GM23338 (cell line): ENCODE measurements around the gene DEFB131A.
"Not testable (repeated sequence)": the region's sequence is repeated elsewhere in the genome, so short reads cannot be mapped to it uniquely, and the experiment has no call there.

Source experiments
- CREB1 ChIP-seq: fragments of 250-450 bp; sonication (Bioruptor Pico); IDR thresholded peaks from 2 replicates; pipeline ENCODE4 v1.5.0; 2020; ENCODE audit warnings: low read depth, mild to moderate bottlenecking, moderate library complexity
- EZH2 ChIP-seq: fragments of 200-600 bp; sonication (generic); IDR thresholded peaks from one replicate; pipeline ENCODE4 v1.8.0; 2017; ENCODE audit warnings: antibody characterized with exemption, mild to moderate bottlenecking, low read depth; ENCODE audit not compliant: unreplicated experiment
- EZH2phosphoT487 ChIP-seq: fragments of 200-600 bp; sonication (generic); IDR thresholded peaks from one replicate; pipeline ENCODE4 v1.8.1; 2018; ENCODE audit warnings: antibody characterized with exemption; ENCODE audit not compliant: unreplicated experiment
- JUNB ChIP-seq: IDR thresholded peaks from one replicate; pipeline ENCODE4 v1.6.1; 2016; ENCODE audit warnings: antibody characterized with exemption; ENCODE audit not compliant: unreplicated experiment
- NANOG ChIP-seq: IDR thresholded peaks from 2 replicates; pipeline ENCODE4 v1.6.1; 2016; ENCODE audit warnings: antibody characterized with exemption, borderline replicate concordance
- POLR2AphosphoS5 ChIP-seq: IDR thresholded peaks from 2 replicates; pipeline ENCODE4 v1.6.1; 2016; ENCODE audit warnings: antibody characterized with exemption, low read depth
- STAT1 ChIP-seq: IDR thresholded peaks from one replicate; pipeline ENCODE4 v1.6.1; 2016; ENCODE audit warnings: antibody characterized with exemption; ENCODE audit not compliant: unreplicated experiment
- ZNF114 ChIP-seq: fragments of 250-450 bp; sonication (Bioruptor Pico); IDR thresholded peaks from 2 replicates; pipeline ENCODE4 v1.5.0; 2020; ENCODE audit warnings: mild to moderate bottlenecking, moderate library complexity
- TF ChIP-seq, protein P1 (sequence below), 2 experiments: fragments of 200-600 bp in 1 of 2; sonication (generic) in 1 of 2; conservative IDR thresholded peaks; 2 replicates each; pipeline versions ENCODE4 v1.5.1 to v1.6.1; 2016 to 2017; ENCODE audit warnings: antibody characterized with exemption in 2 of 2, low read depth in 2 of 2, mild to moderate bottlenecking in 2 of 2, moderate library complexity in 1 of 2
- TF ChIP-seq, protein P2 (sequence below): IDR thresholded peaks from one replicate; pipeline ENCODE4 v1.6.1; 2018; ENCODE audit warnings: antibody characterized with exemption; ENCODE audit not compliant: unreplicated experiment
- TF ChIP-seq, protein P3 (sequence below): IDR thresholded peaks from 2 replicates; pipeline ENCODE4 v1.6.1; 2016; ENCODE audit warnings: antibody characterized with exemption

DNA sequence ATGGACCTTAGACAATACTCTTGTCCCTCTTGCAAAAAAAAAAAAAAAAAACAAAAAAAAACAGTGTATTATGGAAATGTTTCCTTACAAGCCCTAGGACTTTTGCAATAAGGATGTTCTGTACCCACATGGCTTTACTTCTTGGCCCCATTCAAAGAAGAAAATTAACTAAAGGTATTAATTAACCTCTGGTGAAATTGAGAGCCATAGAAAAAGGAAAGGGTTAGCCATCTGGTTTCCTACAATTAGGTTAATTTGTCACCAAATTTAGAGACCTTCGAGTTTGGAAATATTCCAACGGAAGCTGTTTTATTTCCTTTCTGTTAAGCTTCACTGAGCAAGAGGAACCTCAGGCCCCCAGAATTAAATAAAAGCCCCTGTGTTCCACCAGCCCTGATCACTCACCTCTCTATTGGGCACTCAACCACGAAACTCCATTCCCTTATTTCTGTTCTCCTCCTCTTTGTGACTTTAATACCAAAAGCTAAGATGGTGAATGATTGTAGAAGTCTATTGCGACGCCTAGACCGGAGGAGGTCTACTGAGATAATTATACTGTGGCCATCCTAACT lies 22.2 kb upstream of the DEFB131A start:
- TF ChIP-seq, protein P1, sequence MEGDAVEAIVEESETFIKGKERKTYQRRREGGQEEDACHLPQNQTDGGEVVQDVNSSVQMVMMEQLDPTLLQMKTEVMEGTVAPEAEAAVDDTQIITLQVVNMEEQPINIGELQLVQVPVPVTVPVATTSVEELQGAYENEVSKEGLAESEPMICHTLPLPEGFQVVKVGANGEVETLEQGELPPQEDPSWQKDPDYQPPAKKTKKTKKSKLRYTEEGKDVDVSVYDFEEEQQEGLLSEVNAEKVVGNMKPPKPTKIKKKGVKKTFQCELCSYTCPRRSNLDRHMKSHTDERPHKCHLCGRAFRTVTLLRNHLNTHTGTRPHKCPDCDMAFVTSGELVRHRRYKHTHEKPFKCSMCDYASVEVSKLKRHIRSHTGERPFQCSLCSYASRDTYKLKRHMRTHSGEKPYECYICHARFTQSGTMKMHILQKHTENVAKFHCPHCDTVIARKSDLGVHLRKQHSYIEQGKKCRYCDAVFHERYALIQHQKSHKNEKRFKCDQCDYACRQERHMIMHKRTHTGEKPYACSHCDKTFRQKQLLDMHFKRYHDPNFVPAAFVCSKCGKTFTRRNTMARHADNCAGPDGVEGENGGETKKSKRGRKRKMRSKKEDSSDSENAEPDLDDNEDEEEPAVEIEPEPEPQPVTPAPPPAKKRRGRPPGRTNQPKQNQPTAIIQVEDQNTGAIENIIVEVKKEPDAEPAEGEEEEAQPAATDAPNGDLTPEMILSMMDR (conservative IDR thresholded peaks at IDR 0.05; ENCODE audit: low read depth in 2 of 2) = not testable (repeated sequence)
- not testable (repeated sequence) for TF ChIP-seq EZH2; POLR2AphosphoS5; JUNB; EZH2phosphoT487; CREB1; NANOG; STAT1; ZNF114 (CRISPR knock-in tag)
- TF ChIP-seq, protein P2, sequence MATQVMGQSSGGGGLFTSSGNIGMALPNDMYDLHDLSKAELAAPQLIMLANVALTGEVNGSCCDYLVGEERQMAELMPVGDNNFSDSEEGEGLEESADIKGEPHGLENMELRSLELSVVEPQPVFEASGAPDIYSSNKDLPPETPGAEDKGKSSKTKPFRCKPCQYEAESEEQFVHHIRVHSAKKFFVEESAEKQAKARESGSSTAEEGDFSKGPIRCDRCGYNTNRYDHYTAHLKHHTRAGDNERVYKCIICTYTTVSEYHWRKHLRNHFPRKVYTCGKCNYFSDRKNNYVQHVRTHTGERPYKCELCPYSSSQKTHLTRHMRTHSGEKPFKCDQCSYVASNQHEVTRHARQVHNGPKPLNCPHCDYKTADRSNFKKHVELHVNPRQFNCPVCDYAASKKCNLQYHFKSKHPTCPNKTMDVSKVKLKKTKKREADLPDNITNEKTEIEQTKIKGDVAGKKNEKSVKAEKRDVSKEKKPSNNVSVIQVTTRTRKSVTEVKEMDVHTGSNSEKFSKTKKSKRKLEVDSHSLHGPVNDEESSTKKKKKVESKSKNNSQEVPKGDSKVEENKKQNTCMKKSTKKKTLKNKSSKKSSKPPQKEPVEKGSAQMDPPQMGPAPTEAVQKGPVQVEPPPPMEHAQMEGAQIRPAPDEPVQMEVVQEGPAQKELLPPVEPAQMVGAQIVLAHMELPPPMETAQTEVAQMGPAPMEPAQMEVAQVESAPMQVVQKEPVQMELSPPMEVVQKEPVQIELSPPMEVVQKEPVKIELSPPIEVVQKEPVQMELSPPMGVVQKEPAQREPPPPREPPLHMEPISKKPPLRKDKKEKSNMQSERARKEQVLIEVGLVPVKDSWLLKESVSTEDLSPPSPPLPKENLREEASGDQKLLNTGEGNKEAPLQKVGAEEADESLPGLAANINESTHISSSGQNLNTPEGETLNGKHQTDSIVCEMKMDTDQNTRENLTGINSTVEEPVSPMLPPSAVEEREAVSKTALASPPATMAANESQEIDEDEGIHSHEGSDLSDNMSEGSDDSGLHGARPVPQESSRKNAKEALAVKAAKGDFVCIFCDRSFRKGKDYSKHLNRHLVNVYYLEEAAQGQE = not testable (repeated sequence)
- TF ChIP-seq, protein P3, sequence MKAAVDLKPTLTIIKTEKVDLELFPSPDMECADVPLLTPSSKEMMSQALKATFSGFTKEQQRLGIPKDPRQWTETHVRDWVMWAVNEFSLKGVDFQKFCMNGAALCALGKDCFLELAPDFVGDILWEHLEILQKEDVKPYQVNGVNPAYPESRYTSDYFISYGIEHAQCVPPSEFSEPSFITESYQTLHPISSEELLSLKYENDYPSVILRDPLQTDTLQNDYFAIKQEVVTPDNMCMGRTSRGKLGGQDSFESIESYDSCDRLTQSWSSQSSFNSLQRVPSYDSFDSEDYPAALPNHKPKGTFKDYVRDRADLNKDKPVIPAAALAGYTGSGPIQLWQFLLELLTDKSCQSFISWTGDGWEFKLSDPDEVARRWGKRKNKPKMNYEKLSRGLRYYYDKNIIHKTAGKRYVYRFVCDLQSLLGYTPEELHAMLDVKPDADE = not testable (repeated sequence)
